Uterus (tissue), 4 donors: Measurements from ENCODE around the gene CCDC54. TPM values are rescaled to one million over a fixed set of nuclear protein-coding genes. Genes with fewer than 3 reads are reported as not detected.

ENCODE experiments used
- DNase-seq, 2 donors: peaks; one replicate each; pipeline ENCODE4 v3.0.0-alpha.2; 2019 to 2020
- H3K27ac ChIP-seq, 2 donors: fragments of 200-600 bp; sonication (generic); 1 replicate in 1 of 2; 2 replicates in 1 of 2; pipeline ENCODE4 v1.5.1; 2016 to 2018
- H3K27me3 ChIP-seq, 2 donors: fragments of 200-600 bp; sonication (generic); one replicate each; pipeline ENCODE4 v1.5.1; 2018 to 2019; ENCODE audit warnings: control low read depth in 1 of 2
- H3K36me3 ChIP-seq, 2 donors: fragments of 200-600 bp; sonication (generic); one replicate each; pipeline ENCODE4 v1.5.1; 2019; ENCODE audit warnings: control low read depth in 1 of 2
- H3K4me1 ChIP-seq, 2 donors: fragments of 200-600 bp; sonication (generic); one replicate each; pipeline ENCODE4 v1.5.1; 2018 to 2019; ENCODE audit warnings: control low read depth in 1 of 2
- H3K4me3 ChIP-seq, 2 donors: fragments of 200-600 bp; sonication (generic); 1 replicate in 1 of 2; 2 replicates in 1 of 2; pipeline ENCODE4 v1.5.1; 2018 to 2019; ENCODE audit warnings: mild to moderate bottlenecking in 1 of 2
- H3K9me3 ChIP-seq, 2 donors: fragments of 200-600 bp; sonication (generic); one replicate each; pipeline ENCODE4 v1.5.1; 2019; ENCODE audit warnings: control low read depth in 1 of 2
- CTCF ChIP-seq, 4 experiments: fragments of 200-600 bp in 2 of 4; fragments of 450-650 bp in 2 of 4; sonication (generic) in 2 of 4; IDR thresholded peaks; one replicate each; pipeline ENCODE4 v1.5.1; 2016 to 2019; ENCODE audit warnings: antibody characterized with exemption in 4 of 4, mild to moderate bottlenecking in 2 of 4, moderate library complexity in 1 of 4
- POLR2A ChIP-seq, 2 donors: fragments of 450-650 bp; IDR thresholded peaks; one replicate each; pipeline ENCODE4 v1.6.1; 2016; ENCODE audit warnings: antibody characterized with exemption in 2 of 2, mild to moderate bottlenecking in 1 of 2, moderate library complexity in 1 of 2
- intact Hi-C: fragments of 100-400 bp; cut with DNase I; formaldehyde crosslinking; loops from one replicate; pipeline ENCODE4 v1.15.1; 2023; ENCODE audit warnings: low total_unique reads
- total RNA-seq, 4 donors: library from RNA; depleted of rRNA in 3 of 4; stranded (reverse); fragments of >200 nt in 3 of 4; gene quantifications; one replicate each; pipeline versions ENCODE4 v1.1.0 to v1.2.4, GENCODE V29; 2014 to 2023
- donor health status: DM: yes; HTN: yes; CAD: no.

The CCDC54 gene
- total RNA-seq, 4 donors from 2014 or later = not detected

- intact Hi-C loops = no loop called here
- Histone ChIP-seq H3K4me3 (no peak overlapping the region), H3K4me1 (no peaks in the 10 kb centered on the region), H3K36me3 (no peaks in the 10 kb centered on the region), H3K27me3 (no peaks in the 10 kb centered on the region), H3K9me3 (no peaks in the 10 kb centered on the region), H3K27ac (no peak overlapping the region)
- no peak for DNase-seq
- no peak for TF ChIP-seq CTCF (IDR thresholded peaks at IDR 0.05)
- TF ChIP-seq POLR2A (IDR thresholded peaks at IDR 0.05) = no peak
Observed at GRCh38 chr3:107366766-107367165, 10.5 kb upstream of the CCDC54 start.

- Histone ChIP-seq H3K9me3 (no peaks in the 10 kb centered on the region), H3K4me3 (no peak overlapping the region), H3K27ac (no peak overlapping the region), H3K36me3 (no peaks in the 10 kb centered on the region), H3K4me1 (no peaks in the 10 kb centered on the region), H3K27me3 (no peaks in the 10 kb centered on the region)
- intact Hi-C loops = no loop called here
- no peak for DNase-seq
- TF ChIP-seq POLR2A (IDR thresholded peaks at IDR 0.05) = no peak
- no peak for TF ChIP-seq CTCF (IDR thresholded peaks at IDR 0.05)
Observed at GRCh38 chr3:107367353-107367752, 9.9 kb upstream of the CCDC54 start.

GRCh38 chr3:107368654-107369398 is 8.4 kb upstream of the CCDC54 start:
- Histone ChIP-seq H3K4me1 (no peaks in the 10 kb centered on the region), H3K4me3 (no peak overlapping the region), H3K27ac (no peak overlapping the region), H3K9me3 (no peaks in the 10 kb centered on the region), H3K27me3 (no peaks in the 10 kb centered on the region), H3K36me3 (no peaks in the 10 kb centered on the region)
- intact Hi-C loops = no loop called here
- DNase-seq = no peak
- no peak for TF ChIP-seq CTCF (IDR thresholded peaks at IDR 0.05)
- no peak for TF ChIP-seq POLR2A (IDR thresholded peaks at IDR 0.05)

- Histone ChIP-seq H3K9me3 (no peaks in the 10 kb centered on the region), H3K36me3 (no peaks in the 10 kb centered on the region), H3K4me1 (no peaks in the 10 kb centered on the region), H3K4me3 (no peak overlapping the region), H3K27ac (no peak overlapping the region), H3K27me3 (no peaks in the 10 kb centered on the region)
- intact Hi-C loops = no loop called here
- DNase-seq = no peak
- TF ChIP-seq POLR2A (IDR thresholded peaks at IDR 0.05) = no peak
- TF ChIP-seq CTCF (IDR thresholded peaks at IDR 0.05) = no peak
Observed at GRCh38 chr3:107369791-107370190, 7.4 kb upstream of the CCDC54 start.

GRCh38 chr3:107370907-107371306 is 6.3 kb upstream of the CCDC54 start:
- Histone ChIP-seq H3K9me3 (no peaks in the 10 kb centered on the region), H3K27ac (no peak overlapping the region), H3K27me3 (no peaks in the 10 kb centered on the region), H3K4me1 (no peaks in the 10 kb centered on the region), H3K4me3 (no peak overlapping the region), H3K36me3 (no peaks in the 10 kb centered on the region)
- no peak for TF ChIP-seq POLR2A (IDR thresholded peaks at IDR 0.05)
- TF ChIP-seq CTCF (IDR thresholded peaks at IDR 0.05) = no peak
- no peak for DNase-seq
- intact Hi-C loops = no loop called here
